Measurements from ENCODE around the gene COL20A1.

GRCh38 chr20:63264519-63264918, 28.5 kb upstream of the COL20A1 start:
- TF ChIP-seq CTCF (IDR thresholded peaks at IDR 0.05 in 8 of 11, conservative IDR thresholded peaks at IDR 0.05 in 3 of 11) (no peak), POLR2AphosphoS5 (IDR thresholded peaks at IDR 0.05) (no peak)

Data from spleen (tissue), 7 donors.